CD4-positive, alpha-beta T cell (primary cell): ENCODE measurements around the gene PDIA4. TPM values are rescaled to one million over a fixed set of nuclear protein-coding genes. Genes with fewer than 3 reads are reported as not detected.
A peak's percentile ranks its signal among the peaks of the same experiment; 100 is the strongest.

Source experiments
- ATAC-seq: fragments of 200-7000 bp; cut with Tn5 transposase; one replicate; pipeline ENCODE4 v1.10.0; 2022; ENCODE audit warnings: mild to moderate bottlenecking; ENCODE audit not compliant: poor library complexity
- CTCF ChIA-PET: fragments of 350-600 bp; sonication (Branson Sonifier 250); formaldehyde crosslinking; loops from one replicate; lab custom pipeline; 2021; ENCODE audit warnings: antibody characterized with exemption, inconsistent platforms; lab: Charles Lee
- POLR2A ChIA-PET: fragments of 350-600 bp; sonication (Branson Sonifier 250); formaldehyde crosslinking; loops from one replicate; lab custom pipeline; 2021; ENCODE audit warnings: antibody characterized with exemption, inconsistent platforms; lab: Charles Lee
- DNase-seq, 14 experiments: peaks; one replicate each; pipeline ENCODE4 v3.0.0-alpha.2; 2013 to 2020; ENCODE audit warnings: mixed read lengths in 2 of 14
- H3K27ac ChIP-seq, 2 donors: one replicate each; pipeline versions ENCODE4 v1.5.1 to v1.7.0; 2013; ENCODE audit warnings: low read length in 2 of 2, low read depth in 1 of 2, mild to moderate bottlenecking in 1 of 2
- H3K27me3 ChIP-seq, 2 experiments: 1 replicate in 1 of 2; 2 replicates in 1 of 2; pipeline versions ENCODE4 v1.6.1 to v1.7.0; 2013; ENCODE audit warnings: low read length in 2 of 2, control low read depth in 1 of 2, mild to moderate bottlenecking in 1 of 2, moderate library complexity in 1 of 2; ENCODE audit not compliant: insufficient read depth in 2 of 2, control insufficient read depth in 1 of 2
- H3K36me3 ChIP-seq: one replicate; pipeline ENCODE4 v1.6.1; 2013; ENCODE audit warnings: low read length, control low read depth; ENCODE audit not compliant: insufficient read depth
- H3K4me1 ChIP-seq: one replicate; pipeline ENCODE4 v1.6.1; 2013; ENCODE audit warnings: low read length, control low read depth; ENCODE audit not compliant: insufficient read depth
- H3K4me3 ChIP-seq: one replicate; pipeline ENCODE4 v1.5.1; 2013; ENCODE audit warnings: mild to moderate bottlenecking, low read length, moderate library complexity
- H3K9me3 ChIP-seq, 2 experiments: 1 replicate in 1 of 2; 2 replicates in 1 of 2; pipeline versions ENCODE4 v1.6.1 to v1.7.0; 2013; ENCODE audit warnings: low read length in 2 of 2, mild to moderate bottlenecking in 2 of 2, control low read depth in 1 of 2, moderate library complexity in 1 of 2; ENCODE audit not compliant: control insufficient read depth in 1 of 2, insufficient read depth in 1 of 2
- H3K27ac Mint-ChIP-seq: one replicate; pipeline ENCODE4 v1.8.0; 2020; ENCODE audit warnings: mixed read lengths
- H3K27me3 Mint-ChIP-seq: one replicate; pipeline ENCODE4 v1.8.0; 2021; ENCODE audit warnings: mixed read lengths
- H3K36me3 Mint-ChIP-seq: one replicate; pipeline ENCODE4 v1.8.0; 2021; ENCODE audit warnings: low read depth, mixed read lengths
- H3K4me1 Mint-ChIP-seq: one replicate; pipeline ENCODE4 v1.8.0; 2021; ENCODE audit warnings: low read depth, mixed read lengths
- H3K4me3 Mint-ChIP-seq: one replicate; pipeline ENCODE4 v1.8.0; 2020; ENCODE audit warnings: mild to moderate bottlenecking, mixed read lengths
- H3K9me3 Mint-ChIP-seq: one replicate; pipeline ENCODE4 v1.8.0; 2020; ENCODE audit warnings: mixed read lengths
- CTCF ChIP-seq: fragments of 200-600 bp; IDR thresholded peaks from one replicate; pipeline ENCODE4 v1.8.0; 2022; ENCODE audit warnings: antibody characterized with exemption, mild to moderate bottlenecking
- intact Hi-C, 2 experiments: fragments of 100-400 bp; cut with DNase I in 1 of 2; cut with micrococcal nuclease in 1 of 2; formaldehyde crosslinking; loops; one replicate each; pipeline versions ENCODE4 v1.15.1 to v1.9.0; 2023 to 2025; cut with DNase I, micrococcal nuclease
- total RNA-seq, 174 experiments: library from RNA in 2 of 174; stranded (reverse) in 2 of 174; gene quantifications; one replicate each; pipeline ENCODE4 v1.2.3 and lab custom pipeline; 2021 to 2026

PDIA4 gene
- total RNA-seq, 2 experiments from 2014 or later = 19.5 to 19.9 TPM

- TF ChIP-seq CTCF = no peak
- CTCF ChIA-PET = interaction anchor here (1.3 kb wide), 1 partner anchor 9 kb away, joined by 3 read pairs; no protein-coding TSS in a partner anchor
- no peaks in the 10 kb centered on the region for H3K27me3 Mint-ChIP-seq
- H3K9me3 ChIP-seq = no peaks in the 10 kb centered on the region
- no peaks in the 10 kb centered on the region for H3K27me3 ChIP-seq
- H3K36me3 Mint-ChIP-seq = no peaks in the 10 kb centered on the region
- ATAC-seq (no peak), DNase-seq (peak in 2 of 14 experiments; percentile 34 to 45)
- no peak overlapping the region for H3K4me3 Mint-ChIP-seq
- no peaks in the 10 kb centered on the region for H3K36me3 ChIP-seq
- H3K9me3 Mint-ChIP-seq = no peaks in the 10 kb centered on the region
- no peaks in the 10 kb centered on the region for H3K4me1 Mint-ChIP-seq
- H3K27ac Mint-ChIP-seq = no peak overlapping the region
- POLR2A ChIA-PET = no interaction called here
- no peak overlapping the region for H3K4me3 ChIP-seq
- intact Hi-C loops = no loop called here
- H3K4me1 ChIP-seq = no peaks in the 10 kb centered on the region
- no peak overlapping the region for H3K27ac ChIP-seq
These were observed 55.9 kb downstream of the PDIA4 start for GRCh38 chr7:148972375-148972774.

- TF ChIP-seq CTCF = no peak
- CTCF ChIA-PET = interaction anchor here (1.4 to 2.2 kb wide), 4 partner anchors 9 to 463 kb away, joined by 3 to 25 read pairs (median 14); no protein-coding TSS in a partner anchor
- H3K4me1 Mint-ChIP-seq = peaks cover 21% of the 10 kb centered on the region
- no peak overlapping the region for H3K4me3 Mint-ChIP-seq
- POLR2A ChIA-PET = interaction anchor here (0.9 to 1.1 kb wide), 2 partner anchors 84 to 180 kb away, joined by 3 read pairs; partner anchors contain the start of gene ZNF398
- intact Hi-C loops = loop anchor here (1.0 to 10.0 kb wide), 4 partner anchors 263 to 710 kb away; no protein-coding TSS in a partner anchor
- H3K9me3 Mint-ChIP-seq = no peaks in the 10 kb centered on the region
- Histone ChIP-seq H3K4me3 (no peak overlapping the region), H3K36me3 (no peaks in the 10 kb centered on the region), H3K27me3 (no peaks in the 10 kb centered on the region), H3K27ac (no peak overlapping the region), H3K4me1 (peaks cover 27% of the 10 kb centered on the region), H3K9me3 (no peaks in the 10 kb centered on the region)
- DNase-seq (no peak), ATAC-seq (no peak)
- H3K36me3 Mint-ChIP-seq = peaks cover 7% of the 10 kb centered on the region
- no peaks in the 10 kb centered on the region for H3K27me3 Mint-ChIP-seq
- no peak overlapping the region for H3K27ac Mint-ChIP-seq
These were observed 60.7 kb downstream of the PDIA4 start for GRCh38 chr7:148967602-148968001.

- POLR2A ChIA-PET = interaction anchor here (0.7 to 1.4 kb wide), 4 partner anchors 16 to 83 kb away, joined by 3 to 5 read pairs (median 4); no protein-coding TSS in a partner anchor
- TF ChIP-seq CTCF = peak; percentile 51
These were observed 61.3 kb downstream of the PDIA4 start for GRCh38 chr7:148967032-148967372.

More at GRCh38 chr7:148967032-148967372, 61.3 kb downstream of the PDIA4 start:
- Mint-ChIP-seq H3K4me1 (peaks cover 25% of the 10 kb centered on the region), H3K4me3 (peak overlapping the region; percentile 78), H3K36me3 (peaks cover 8% of the 10 kb centered on the region), H3K9me3 (no peaks in the 10 kb centered on the region), H3K27ac (peak overlapping the region; percentile 50), H3K27me3 (no peaks in the 10 kb centered on the region)
- Histone ChIP-seq H3K4me1 (peaks cover 28% of the 10 kb centered on the region), H3K36me3 (no peaks in the 10 kb centered on the region), H3K27me3 (no peaks in the 10 kb centered on the region), H3K4me3 (peak overlapping the region; percentile 50), H3K9me3 (no peaks in the 10 kb centered on the region), H3K27ac (no peak overlapping the region)
- no peak for DNase-seq
- no peak for ATAC-seq
- CTCF ChIA-PET = interaction anchor here (0.6 to 2.2 kb wide), 22 partner anchors 9 to 465 kb away, joined by 3 to 25 read pairs (median 3); partner anchors contain the start of gene ZNF398
- intact Hi-C loops = loop anchor here (1.0 to 10.0 kb wide), 4 partner anchors 262 to 710 kb away; no protein-coding TSS in a partner anchor
